Breast epithelium (tissue), 4 donors: ENCODE measurements around the gene YY2. TPM values are rescaled to one million over a fixed set of nuclear protein-coding genes. Genes with fewer than 3 reads are reported as not detected.

Source experiments
- DNase-seq, 2 donors: peaks; one replicate each; pipeline ENCODE4 v3.0.0-alpha.2; 2019; ENCODE audit warnings: low spot score in 2 of 2
- H3K27ac ChIP-seq, 2 donors: fragments of 200-600 bp; sonication (generic) in 1 of 2; one replicate each; pipeline ENCODE4 v1.5.1; 2016 to 2019; ENCODE audit warnings: mild to moderate bottlenecking in 1 of 2
- H3K27me3 ChIP-seq, 2 donors: fragments of 200-600 bp; sonication (generic) in 1 of 2; one replicate each; pipeline versions ENCODE4 v1.5.1 to v1.6.0; 2017 to 2019; ENCODE audit warnings: control low read depth in 1 of 2, mild to moderate bottlenecking in 1 of 2
- H3K36me3 ChIP-seq: fragments of 200-600 bp; one replicate; pipeline ENCODE4 v1.5.1; 2019
- H3K4me1 ChIP-seq, 2 donors: fragments of 200-600 bp; sonication (generic); one replicate each; pipeline ENCODE4 v1.5.1; 2016 to 2019; ENCODE audit warnings: control low read depth in 1 of 2
- H3K4me3 ChIP-seq, 3 donors: fragments of 200-600 bp; sonication (generic); 1 replicate in 2 of 3; 2 replicates in 1 of 3; pipeline ENCODE4 v1.5.1; 2016 to 2019; ENCODE audit warnings: mild to moderate bottlenecking in 3 of 3, moderate library complexity in 2 of 3
- H3K9me3 ChIP-seq, 2 donors: fragments of 200-600 bp; sonication (generic) in 1 of 2; one replicate each; pipeline ENCODE4 v1.5.1; 2016 to 2019; ENCODE audit warnings: control low read depth in 1 of 2
- CTCF ChIP-seq, 3 donors: fragments of 450-650 bp; IDR thresholded peaks; one replicate each; pipeline ENCODE4 v1.5.1; 2016 to 2017; ENCODE audit warnings: antibody characterized with exemption in 3 of 3, mild to moderate bottlenecking in 3 of 3, moderate library complexity in 3 of 3
- POLR2A ChIP-seq: fragments of 450-650 bp; IDR thresholded peaks from one replicate; pipeline ENCODE4 v1.6.1; 2016; ENCODE audit warnings: antibody characterized with exemption, mild to moderate bottlenecking, moderate library complexity
- POLR2AphosphoS5 ChIP-seq, 3 donors: sonication (generic); formaldehyde crosslinking; IDR thresholded peaks; one replicate each; pipeline ENCODE4 v1.6.1; 2017; ENCODE audit warnings: antibody characterized with exemption in 3 of 3
- intact Hi-C: fragments of 100-400 bp; cut with DNase I; formaldehyde crosslinking; loops from one replicate; pipeline ENCODE4 v1.15.1; 2023; ENCODE audit warnings: low total_unique reads
- total RNA-seq, 3 donors: library from RNA; depleted of rRNA; stranded (reverse); fragments of >200 nt; gene quantifications; one replicate each; pipeline ENCODE4 v1.1.0, GENCODE V29; 2016

YY2 gene
- total RNA-seq, 3 donors from 2014 or later = 3.5 to 5.0 (median 3.6) TPM

- Histone ChIP-seq H3K27ac (no peak overlapping the region), H3K9me3 (no peaks in the 10 kb centered on the region), H3K4me1 (no peaks in the 10 kb centered on the region), H3K4me3 (no peak overlapping the region), H3K36me3 (no peaks in the 10 kb centered on the region), H3K27me3 (peaks cover 0 to 5% of the 10 kb centered on the region in 2 donors)
- TF ChIP-seq POLR2AphosphoS5 (IDR thresholded peaks at IDR 0.05) = no peak
- TF ChIP-seq CTCF (IDR thresholded peaks at IDR 0.05) = no peak
- TF ChIP-seq POLR2A = no peak
- intact Hi-C loops = no loop called here
- no peak for DNase-seq
Observed at GRCh38 chrX:21883258-21883657, 27.5 kb downstream of the YY2 start.

GRCh38 chrX:21885568-21885967, 29.8 kb downstream of the YY2 start:
- intact Hi-C loops = no loop called here
- Histone ChIP-seq H3K27me3 (peaks cover 0 to 6% of the 10 kb centered on the region in 2 donors), H3K4me3 (no peak overlapping the region), H3K27ac (no peak overlapping the region), H3K9me3 (no peaks in the 10 kb centered on the region), H3K4me1 (no peaks in the 10 kb centered on the region), H3K36me3 (no peaks in the 10 kb centered on the region)
- no peak for TF ChIP-seq POLR2A
- no peak for TF ChIP-seq POLR2AphosphoS5 (IDR thresholded peaks at IDR 0.05)
- no peak for TF ChIP-seq CTCF (IDR thresholded peaks at IDR 0.05)
- DNase-seq = no peak

GRCh38 chrX:21905313-21905712, 49.5 kb downstream of the YY2 start:
- H3K36me3 ChIP-seq = no peaks in the 10 kb centered on the region
- H3K27me3 ChIP-seq = peaks cover 0 to 7% of the 10 kb centered on the region in 2 donors
- TF ChIP-seq POLR2AphosphoS5 (IDR thresholded peaks at IDR 0.05) (no peak), POLR2A (no peak), CTCF (IDR thresholded peaks at IDR 0.05) (no peak)
- H3K4me3 ChIP-seq = no peak overlapping the region
- no peaks in the 10 kb centered on the region for H3K4me1 ChIP-seq
- no peaks in the 10 kb centered on the region for H3K9me3 ChIP-seq
- intact Hi-C loops = no loop called here
- no peak overlapping the region for H3K27ac ChIP-seq
- no peak for DNase-seq

GRCh38 chrX:21905953-21906352, 50.2 kb downstream of the YY2 start:
- TF ChIP-seq CTCF (IDR thresholded peaks at IDR 0.05) (no peak), POLR2A (no peak), POLR2AphosphoS5 (IDR thresholded peaks at IDR 0.05) (no peak)
- no peak for DNase-seq
- intact Hi-C loops = no loop called here
- Histone ChIP-seq H3K36me3 (no peaks in the 10 kb centered on the region), H3K27me3 (peaks cover 0 to 8% of the 10 kb centered on the region in 2 donors), H3K4me3 (no peak overlapping the region), H3K4me1 (no peaks in the 10 kb centered on the region), H3K9me3 (no peaks in the 10 kb centered on the region), H3K27ac (no peak overlapping the region)

GRCh38 chrX:21907260-21907659, 51.5 kb downstream of the YY2 start:
- DNase-seq = no peak
- intact Hi-C loops = no loop called here

More at GRCh38 chrX:21907260-21907659, 51.5 kb downstream of the YY2 start:
- H3K9me3 ChIP-seq = no peaks in the 10 kb centered on the region
- TF ChIP-seq POLR2A = no peak
- H3K27ac ChIP-seq = no peak overlapping the region
- no peaks in the 10 kb centered on the region for H3K4me1 ChIP-seq
- H3K27me3 ChIP-seq = peaks cover 0 to 12% of the 10 kb centered on the region in 2 donors
- H3K36me3 ChIP-seq = no peaks in the 10 kb centered on the region
- no peak overlapping the region for H3K4me3 ChIP-seq

Other genes starting within 250 kb of the YY2 start
- gene KLHL34, start 197.7 kb upstream of the YY2 start, total RNA-seq = under 1 TPM in 1 of 3 donors, not detected in 2; 0.32 TPM
- gene SMPX, start 97.9 kb upstream of the YY2 start, total RNA-seq = 1 to 10 TPM in 1 of 3 donors, not detected in 2; 1.0 TPM
- 10 to 100 TPM in 1 of 3 donors, 1 to 10 TPM in 2; 8.8 to 13.8 (median 9.9) TPM for gene MBTPS2, start 16.4 kb upstream of the YY2 start, total RNA-seq
- 10 to 100 TPM; 43.6 to 64.7 (median 44.5) TPM for gene SMS, start 84.7 kb downstream of the YY2 start, total RNA-seq
- gene PHEX, start 176.3 kb downstream of the YY2 start, total RNA-seq = 1 to 10 TPM in 2 of 3 donors, under 1 TPM in 1; 0.16 to 5.6 (median 2.5) TPM